Anterior cingulate cortex (tissue), 58 donors: ENCODE results near the gene SV2C.

Experiments
- DNase-seq, 58 donors: peaks; one replicate each; lab custom pipeline; 2025; lab: John Stamatoyannopoulos, UW

Gene SV2C

DNA sequence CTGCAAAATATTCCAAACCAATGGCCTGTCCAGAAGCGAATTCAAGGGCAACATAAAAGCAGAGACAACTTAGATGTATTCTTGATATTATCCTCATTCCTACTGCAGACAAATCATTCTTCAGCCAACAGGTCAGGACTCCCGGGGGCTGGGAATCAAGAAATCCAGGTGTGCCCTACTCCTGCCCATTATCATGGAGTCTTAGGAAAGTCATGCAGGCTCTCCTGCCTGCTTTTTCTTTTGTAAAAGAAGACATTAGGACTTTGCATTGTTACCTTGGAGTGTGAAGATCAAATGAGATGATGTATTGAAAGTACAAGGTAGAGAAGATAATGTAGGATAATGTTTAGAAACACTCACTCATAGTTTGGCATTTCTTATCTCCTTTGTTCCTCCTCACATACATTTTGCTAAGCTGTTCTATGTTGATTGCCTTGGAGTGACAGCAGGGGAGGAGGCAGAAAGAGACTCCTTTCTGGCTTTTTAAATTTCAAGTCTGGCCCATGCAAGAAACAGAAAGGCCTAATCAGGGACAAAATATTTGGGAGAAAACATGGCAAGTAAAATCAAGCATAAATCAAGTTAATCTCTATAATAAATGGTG is 113.8 kb downstream of the SV2C start:
- no peak for DNase-seq

DNA sequence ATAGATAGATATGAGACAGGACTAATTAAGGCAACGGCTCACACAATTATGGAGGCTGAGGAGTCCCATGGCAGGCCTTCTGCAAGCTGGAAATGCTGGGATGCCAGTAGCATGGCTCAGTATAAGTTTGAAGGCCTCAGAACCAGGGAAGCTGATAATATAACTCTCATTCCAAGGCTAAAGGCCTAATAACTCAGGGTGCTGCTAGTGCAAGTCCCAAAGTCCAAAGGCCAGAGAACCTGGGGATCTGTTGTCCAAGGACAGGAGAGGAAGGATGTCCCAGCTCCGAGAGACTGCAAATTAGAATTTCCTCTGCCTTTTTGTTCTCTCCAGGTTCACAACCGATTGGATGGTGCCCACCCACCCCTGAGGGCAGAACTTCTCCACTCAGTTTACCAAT is 114.5 kb downstream of the SV2C start:
- no peak for DNase-seq

DNA sequence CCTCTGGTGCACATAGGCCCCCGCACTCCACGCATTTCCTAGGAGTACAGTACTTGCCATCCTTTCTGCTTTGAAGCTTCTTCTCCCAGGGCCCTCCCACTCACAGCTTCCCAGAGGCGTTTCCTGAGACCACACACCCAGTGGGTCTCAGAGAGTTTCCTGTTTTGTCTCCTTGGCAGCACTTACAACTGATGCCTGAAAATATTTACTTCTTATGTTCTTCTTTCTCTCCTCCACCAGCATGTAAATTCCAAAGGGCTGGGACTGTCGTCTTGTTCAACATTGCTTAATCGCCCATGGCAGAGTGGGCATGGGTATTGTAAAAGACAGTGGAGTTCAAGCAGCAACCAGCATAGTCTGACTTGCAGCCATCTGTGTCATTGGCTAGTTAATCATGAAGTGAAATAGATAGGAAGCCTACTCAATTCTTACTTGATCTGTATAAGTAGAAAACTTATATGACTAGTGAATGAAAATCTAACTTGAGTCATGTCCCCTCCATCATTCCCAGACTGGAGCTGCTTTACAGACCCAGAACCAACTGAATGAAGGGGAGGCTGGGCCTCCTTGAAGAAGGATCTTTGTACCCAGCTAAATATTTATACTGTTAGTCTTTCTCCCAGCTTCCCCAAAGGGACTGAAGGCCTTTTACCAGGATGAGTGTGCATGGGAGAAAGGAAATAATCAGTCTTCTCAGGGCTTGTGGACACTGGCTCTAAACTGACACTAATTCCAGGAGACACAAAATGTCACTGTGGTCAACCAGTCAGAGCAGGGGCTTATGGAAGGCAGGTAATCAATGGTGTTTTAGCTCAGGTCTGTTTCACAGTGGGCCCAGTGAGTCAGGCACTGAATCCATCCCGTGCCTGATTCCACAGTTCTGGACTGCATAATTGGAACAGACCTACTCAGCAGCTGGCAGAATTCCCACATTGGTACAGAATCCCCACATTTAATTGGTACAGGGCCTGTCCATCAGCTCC is 116.4 kb downstream of the SV2C start:
- peak in 1 of 58 donors; percentile 0 for DNase-seq

DNA sequence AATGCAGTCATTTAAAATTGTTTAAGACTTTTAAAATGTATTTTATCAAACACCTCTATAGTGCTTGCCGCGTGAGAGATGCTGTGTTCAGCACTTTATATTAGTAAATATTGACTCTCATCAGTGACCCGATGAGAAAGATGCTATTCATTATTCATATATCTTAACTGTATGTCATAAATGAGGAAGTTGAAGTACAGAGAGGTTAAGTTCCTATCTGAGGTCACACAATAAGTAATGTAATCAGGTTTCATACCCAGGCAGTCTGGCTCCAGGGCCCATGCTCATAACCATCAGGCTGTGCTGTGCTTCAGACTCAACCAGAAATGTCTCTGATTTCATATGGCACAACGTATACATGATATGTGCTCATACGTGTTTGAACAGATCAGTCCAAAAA is 119.0 kb downstream of the SV2C start:
- DNase-seq: no peak

DNA sequence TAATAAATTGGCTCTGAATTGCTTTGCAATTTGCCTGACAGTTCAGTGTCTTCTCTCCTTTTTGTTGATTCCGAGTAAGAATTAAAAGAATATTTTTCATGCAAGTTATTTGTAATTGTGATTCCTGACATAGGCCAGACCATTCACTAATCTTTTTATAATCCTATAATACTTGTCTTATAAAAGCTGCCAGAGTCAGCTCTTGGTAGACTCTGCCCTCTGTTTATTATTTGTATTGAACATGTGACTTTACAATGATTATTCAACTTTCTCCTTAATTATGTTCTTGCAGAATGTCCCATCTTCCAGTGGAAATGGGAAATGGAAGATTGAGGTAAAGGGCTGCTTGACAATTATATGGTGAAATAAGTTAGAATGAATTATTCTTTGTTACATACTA is 121.0 kb downstream of the SV2C start:
- no peak for DNase-seq

DNA sequence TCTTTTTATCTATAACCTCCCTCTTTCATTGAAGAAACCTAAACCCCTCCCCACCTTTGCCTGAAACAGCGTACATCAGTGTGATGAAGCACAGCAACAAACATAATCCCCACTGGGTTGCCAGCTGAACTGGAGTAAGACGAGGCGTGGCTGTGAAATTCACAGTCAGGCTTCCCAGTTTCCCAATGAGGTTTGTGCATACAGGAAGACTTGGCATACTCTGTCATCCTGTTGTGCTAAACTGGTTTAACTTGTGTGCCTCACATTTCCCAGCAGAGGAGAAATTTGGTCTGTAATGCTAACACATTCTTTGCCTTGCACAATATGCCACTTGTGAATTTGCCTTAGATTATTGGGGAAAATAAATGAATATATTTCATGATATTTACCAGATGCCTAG is 121.5 kb downstream of the SV2C start:
- no peak for DNase-seq

DNA sequence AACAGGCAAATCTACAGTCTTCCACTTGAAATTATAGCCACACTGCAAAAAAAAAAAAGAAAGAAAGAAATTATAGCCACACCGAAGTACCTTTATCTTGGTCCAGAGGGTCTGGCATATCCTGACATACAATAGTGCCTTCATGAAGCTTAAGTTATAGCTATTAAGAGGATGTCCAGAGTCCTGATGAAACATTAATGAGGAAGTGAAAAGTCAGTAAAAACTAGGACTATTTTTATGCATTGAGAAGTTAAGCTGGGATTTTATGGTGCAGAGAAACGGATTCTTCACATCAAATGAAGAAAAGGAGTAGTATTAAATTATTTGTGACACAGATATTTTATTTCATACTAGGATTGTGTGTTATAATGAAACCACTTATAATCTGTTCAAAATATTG is 123.9 kb downstream of the SV2C start:
- no peak for DNase-seq

DNA sequence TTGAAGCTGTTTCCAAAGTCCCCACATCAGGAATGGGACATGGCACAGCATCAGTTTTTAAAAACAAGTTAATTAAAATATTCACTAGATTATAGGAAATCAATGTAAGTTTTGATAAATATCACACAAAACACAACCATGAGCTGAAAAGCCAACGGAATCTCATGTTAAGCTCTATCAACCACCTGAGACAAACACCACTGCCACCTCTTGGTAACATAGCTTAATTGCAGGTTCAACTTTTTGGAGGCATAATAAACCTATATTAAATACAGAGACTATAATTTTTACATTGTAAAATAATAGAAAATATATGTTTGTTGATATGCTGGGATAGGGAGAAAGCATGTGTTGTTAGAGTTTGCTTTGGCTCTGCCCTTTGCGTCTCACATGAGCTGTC is 126.1 kb downstream of the SV2C start:
- DNase-seq: no peak

DNA sequence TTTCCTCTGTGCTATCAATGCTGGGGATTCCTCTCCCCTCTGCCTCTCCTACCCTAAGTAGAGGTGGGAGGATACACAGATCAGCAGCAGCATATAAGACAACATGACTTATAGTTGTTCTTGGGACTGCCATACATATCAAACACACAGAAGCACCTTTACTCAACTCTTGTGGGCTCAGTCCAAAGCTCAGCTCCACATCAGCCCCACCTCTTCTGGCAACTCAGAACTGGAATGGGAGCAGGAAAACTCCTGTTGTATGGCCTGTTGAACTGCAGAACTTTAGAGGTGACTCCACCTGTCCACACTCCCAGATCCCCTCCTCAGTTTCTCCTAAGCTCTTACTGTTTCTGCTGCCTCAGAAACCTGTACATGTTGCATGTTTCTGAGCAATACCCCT is 127.8 kb downstream of the SV2C start:
- no peak for DNase-seq

DNA sequence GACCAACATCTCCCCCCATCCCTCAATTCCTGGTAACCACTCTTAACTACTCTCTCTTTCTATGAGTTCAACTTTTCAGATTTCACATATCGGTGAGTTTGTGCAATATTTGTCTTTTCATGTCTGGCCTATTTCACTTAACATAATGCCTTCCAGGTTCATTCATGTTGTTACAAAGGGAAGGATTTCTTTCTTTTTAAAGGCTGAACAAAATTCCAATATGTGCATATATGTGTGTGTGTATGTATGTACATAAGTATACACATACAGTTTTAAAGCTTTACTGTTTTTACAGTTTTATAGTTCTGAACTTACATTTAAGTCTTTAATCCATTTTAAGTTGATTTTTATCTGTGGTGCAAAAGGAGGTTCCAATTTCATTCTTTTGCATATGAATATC is 130.7 kb downstream of the SV2C start:
- DNase-seq: no peak

DNA sequence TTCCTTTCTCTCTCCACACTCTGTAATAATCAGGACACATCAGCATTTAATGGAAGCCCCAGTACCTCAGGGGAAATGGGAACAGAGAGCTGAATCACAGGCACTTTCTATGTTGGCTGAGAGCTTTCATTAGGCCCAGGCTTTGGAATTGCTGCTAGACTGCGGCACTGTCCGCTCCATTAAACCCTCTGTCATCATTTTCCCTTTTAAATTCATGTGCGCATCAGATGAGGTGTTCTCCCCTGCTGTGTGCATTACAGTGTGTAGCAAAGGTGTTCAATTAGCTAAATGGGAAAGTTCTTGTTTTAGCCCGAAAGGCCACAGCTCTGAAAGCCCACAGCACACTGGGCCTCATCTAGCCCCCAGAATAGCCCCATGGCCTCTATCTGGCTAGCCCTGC is 133.6 kb downstream of the SV2C start:
- no peak for DNase-seq

DNA sequence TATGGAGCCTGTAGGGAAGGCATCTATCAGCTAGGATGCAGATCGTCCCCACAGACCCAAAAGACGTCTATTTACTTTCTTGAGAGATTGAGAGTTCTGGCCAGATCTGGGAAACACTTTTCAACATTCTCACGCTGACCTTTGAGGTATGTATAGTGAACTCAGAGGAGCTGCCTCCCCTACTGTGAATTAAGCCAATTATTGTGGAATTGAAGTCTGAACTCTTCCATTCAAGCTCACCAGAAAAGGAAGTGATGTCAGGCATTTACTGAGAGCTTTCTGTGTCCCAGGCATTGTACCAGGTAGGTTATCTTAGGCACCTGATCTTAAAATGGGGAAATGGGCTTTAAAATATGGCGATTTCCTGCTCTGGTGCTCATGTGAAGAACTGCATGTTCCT is 136.5 kb downstream of the SV2C start:
- DNase-seq: no peak

DNA sequence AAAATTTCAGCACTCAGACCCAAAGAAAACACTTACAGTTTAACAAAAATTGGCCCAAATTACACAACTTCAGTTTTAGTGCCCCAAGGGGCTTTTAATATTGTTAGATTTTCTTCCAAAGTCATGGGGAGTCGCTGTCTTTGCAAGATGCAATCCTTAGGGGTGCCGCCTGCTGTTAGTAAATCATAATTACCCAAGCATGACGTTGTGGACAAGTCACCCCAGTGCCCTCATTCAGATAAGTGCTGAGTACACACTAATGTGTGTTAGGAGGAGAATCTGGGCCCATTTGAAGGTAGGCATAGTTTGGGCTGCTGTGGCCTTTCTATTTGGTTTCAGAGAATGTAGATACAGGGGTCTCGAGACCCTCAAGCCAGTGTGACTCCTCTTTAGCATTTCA is 138.1 kb downstream of the SV2C start:
- no peak for DNase-seq

DNA sequence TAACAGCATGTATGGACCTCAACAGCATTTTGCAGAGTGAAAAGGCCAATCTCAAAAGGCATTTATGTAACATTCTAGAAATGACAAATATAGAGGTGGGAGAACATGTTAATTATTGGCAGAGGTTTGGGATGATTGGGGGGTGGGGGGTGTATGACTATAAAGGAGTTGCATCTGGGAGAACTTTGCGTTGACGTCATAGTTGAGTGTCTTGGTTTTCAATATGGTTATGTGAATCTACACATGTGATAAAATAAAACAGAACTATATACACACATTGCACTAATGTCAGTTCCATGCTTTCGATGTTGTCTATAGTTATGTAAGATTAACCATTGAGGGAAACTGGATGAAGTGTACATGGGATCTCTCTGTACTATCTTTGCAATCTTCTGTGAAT is 139.1 kb downstream of the SV2C start:
- DNase-seq: no peak

DNA sequence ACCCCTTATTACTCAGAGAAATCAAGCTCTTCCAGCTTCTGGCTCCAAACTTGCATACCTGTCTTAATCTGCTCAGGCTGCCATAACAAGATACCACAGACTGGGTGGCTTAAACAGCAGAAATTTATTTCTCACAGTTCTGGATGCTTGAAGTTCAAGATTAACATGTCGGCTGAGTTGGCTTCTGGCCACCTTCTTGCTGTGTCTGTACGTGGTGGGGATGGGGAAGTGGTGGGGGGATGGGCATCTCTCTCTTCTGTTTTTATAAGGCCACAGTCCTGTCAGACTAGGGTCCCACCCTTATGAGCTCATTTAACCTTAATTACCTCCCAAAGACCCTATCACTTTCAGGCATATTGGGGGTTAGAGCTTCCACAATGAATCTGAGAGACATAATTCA is 140.5 kb downstream of the SV2C start:
- DNase-seq: no peak

DNA sequence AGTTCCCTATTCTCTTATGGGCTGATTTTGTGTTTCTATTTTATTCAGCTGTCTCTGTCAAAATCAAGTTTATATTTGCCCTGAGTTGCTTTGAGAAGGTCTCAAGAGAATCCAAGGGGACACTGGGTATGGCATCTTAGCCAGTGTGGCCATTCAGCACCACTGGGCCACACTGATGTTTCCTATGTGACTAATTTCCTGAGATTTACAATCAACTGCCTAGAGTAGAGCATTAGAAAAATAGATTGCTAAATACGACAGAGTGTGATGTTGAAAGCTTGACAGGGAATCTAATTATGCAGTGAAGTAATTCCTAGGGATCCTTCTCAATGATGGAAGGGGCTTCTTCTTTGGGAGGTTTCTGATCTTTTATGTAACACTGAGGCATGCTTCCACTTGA is 141.7 kb downstream of the SV2C start:
- no peak for DNase-seq

DNA sequence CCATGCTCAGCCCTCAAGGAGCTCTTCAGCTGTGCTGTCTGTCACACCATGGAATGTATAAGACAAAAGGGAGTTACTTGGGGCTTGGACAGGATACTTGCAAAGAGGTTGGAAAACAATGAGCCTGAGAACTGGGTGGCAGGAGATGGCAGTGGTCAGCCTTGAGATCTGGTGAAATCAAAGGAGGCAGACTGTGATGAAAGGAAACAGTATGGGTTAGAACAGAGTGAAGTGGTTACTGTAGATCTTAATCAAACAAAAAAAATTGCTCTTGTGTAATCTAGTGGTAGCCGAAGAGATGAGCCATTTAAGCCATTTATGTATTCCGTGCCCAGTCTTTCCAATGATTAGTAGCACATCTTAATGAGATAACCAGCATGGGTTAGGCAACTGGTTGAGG is 142.2 kb downstream of the SV2C start:
- no peak for DNase-seq

DNA sequence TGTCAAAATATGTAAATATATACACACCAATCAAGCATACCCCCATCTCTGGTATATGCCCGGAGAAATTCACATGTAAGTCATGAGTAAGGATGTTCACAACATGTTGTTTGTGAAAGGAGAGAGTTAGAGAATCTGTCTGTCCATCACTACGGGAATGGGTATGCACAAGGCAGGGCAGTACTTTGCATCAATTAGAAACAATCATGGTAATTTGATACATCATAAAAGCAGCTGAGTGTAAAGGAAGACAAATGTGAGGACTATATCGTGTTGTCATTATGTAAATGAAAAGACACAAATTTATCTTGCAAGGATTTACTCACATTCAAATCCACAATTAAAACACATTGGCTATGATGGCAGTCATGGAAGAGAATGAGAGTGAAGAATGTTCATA is 146.7 kb downstream of the SV2C start:
- DNase-seq: no peak

DNA sequence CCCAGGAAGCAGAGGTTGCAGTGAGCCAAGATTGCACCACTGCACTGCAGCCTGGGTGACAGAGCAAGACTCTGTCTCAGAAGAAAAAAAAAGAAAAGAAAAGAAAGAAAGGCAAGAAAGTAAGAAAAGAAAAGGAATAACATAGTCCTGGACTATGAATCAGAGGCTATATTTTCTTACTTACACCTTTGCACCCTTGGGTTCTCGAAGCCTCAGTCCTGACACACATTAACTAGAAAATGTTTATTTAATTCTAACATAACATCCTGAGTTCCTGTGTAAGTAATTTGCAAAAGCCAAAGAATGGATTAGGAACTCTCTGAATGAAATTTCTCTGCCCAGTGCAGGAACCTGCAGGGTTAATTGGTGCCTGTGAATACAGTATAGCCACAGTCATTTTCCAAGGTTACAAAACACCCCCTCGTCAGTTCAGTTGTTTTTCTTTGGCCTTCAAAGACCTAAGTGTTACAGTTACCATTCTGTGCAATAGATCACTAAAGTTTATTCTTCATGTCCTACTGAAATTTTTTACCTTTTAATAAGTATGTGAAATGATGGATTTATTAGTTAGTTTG is 147.6 kb downstream of the SV2C start:
- DNase-seq: no peak

DNA sequence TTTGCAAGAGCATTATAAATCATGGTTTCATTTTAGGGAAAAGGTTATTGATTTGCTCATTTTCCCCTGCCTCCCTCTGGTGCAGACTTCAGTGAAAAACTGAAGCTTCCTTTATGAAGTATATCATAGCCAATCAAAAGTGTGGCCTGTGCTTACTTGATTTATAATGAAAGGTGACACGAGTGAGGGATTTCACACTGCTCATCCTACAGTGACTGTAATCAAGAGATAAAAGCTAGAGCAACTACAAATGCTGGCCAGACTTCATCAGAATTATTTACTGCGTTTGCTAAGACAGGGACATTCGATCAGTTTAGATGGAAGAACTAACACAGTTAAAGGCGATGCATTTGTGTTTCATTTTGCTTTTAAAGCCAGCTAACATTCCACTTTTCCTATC is 151.5 kb downstream of the SV2C start:
- no peak for DNase-seq

DNA sequence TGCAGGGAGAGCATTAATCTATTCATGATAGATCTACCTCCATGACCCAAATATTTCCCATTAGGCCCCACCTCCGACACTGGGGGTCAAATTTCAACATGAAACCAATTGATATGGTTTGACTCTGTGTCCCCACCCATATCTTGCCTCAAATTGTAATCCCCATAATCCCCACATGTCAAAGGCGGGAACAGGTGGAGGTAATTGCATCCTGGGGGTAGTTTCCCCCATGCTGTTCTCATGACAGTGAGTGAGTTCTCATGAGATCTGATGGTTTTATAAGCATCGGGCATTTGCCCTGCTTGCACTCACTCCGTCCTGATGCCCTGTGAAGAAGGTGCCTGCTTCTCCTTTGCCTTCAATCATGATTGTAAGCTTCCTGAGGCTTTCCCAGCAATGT is 153.5 kb downstream of the SV2C start:
- DNase-seq: no peak

DNA sequence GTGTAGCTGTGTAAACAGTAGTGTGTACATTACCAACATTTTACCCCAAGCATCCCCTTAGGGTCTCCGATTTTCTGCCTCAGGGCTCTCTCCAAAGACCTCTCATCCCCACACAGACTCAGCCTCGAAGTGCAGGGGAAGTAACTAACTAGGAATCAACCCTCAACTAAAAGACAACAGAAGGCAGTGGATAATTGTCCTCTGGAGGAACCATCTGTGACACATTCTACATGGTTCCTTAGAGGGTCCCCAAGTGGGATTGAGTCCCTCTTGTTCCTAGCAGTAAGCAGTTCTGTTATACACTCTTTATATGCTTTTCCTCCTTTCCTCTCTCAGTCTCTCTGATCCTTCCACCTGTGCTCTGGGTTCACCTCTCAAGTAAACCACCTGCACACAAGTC is 157.2 kb downstream of the SV2C start:
- no peak for DNase-seq
